SK-N-SH treated with all-trans-retinoic acid at 6 μM for 48 hours (cell line): ENCODE results near the gene BIK.

Experiments used
- ATAC-seq: fragments of 200-7000 bp; cut with Tn5 transposase; 3 replicates; pipeline ENCODE4 v1.9.1; 2020; ENCODE audit warnings: mild to moderate bottlenecking, moderate library complexity
- ARNTL ChIP-seq: fragments of 450-650 bp; formaldehyde crosslinking; IDR thresholded peaks from 2 replicates; pipeline ENCODE4 v1.5.0; 2020; ENCODE audit warnings: low read depth, mild to moderate bottlenecking, moderate library complexity, borderline replicate concordance
- BACH2 ChIP-seq: fragments of 250-450 bp; sonication (Bioruptor Pico); IDR thresholded peaks from 2 replicates; pipeline ENCODE4 v1.9.0; 2021; ENCODE audit warnings: mild to moderate bottlenecking, borderline replicate concordance
- CREB5 ChIP-seq: fragments of 250-450 bp; sonication (Bioruptor Pico); IDR thresholded peaks from 2 replicates; pipeline ENCODE4 v1.5.1; 2020; ENCODE audit warnings: low read depth, mild to moderate bottlenecking, moderate library complexity
- CSDC2 ChIP-seq: fragments of 250-450 bp; sonication (Bioruptor Pico); IDR thresholded peaks from 2 replicates; pipeline ENCODE4 v1.5.0; 2020; ENCODE audit warnings: mild to moderate bottlenecking, moderate library complexity
- CSRNP3 ChIP-seq: fragments of 250-450 bp; sonication (Bioruptor Pico); IDR thresholded peaks from 2 replicates; pipeline ENCODE4 v1.5.1; 2021; ENCODE audit warnings: mild to moderate bottlenecking, moderate library complexity
- ESRRG ChIP-seq: fragments of 250-450 bp; sonication (Bioruptor Pico); IDR thresholded peaks from 2 replicates; pipeline ENCODE4 v1.6.1; 2021; ENCODE audit warnings: mild to moderate bottlenecking
- GLIS3 ChIP-seq: fragments of 250-450 bp; sonication (Bioruptor Pico); IDR thresholded peaks from 2 replicates; pipeline ENCODE4 v1.5.0; 2020; ENCODE audit warnings: mild to moderate bottlenecking, moderate library complexity
- ISL1 ChIP-seq: fragments of 250-450 bp; sonication (Bioruptor Pico); IDR thresholded peaks from 2 replicates; pipeline ENCODE4 v2.1.2; 2022; ENCODE audit warnings: mild to moderate bottlenecking, moderate library complexity
- OSR1 ChIP-seq: fragments of 250-450 bp; sonication (Bioruptor Pico); IDR thresholded peaks from 2 replicates; pipeline ENCODE4 v1.8.0; 2022; ENCODE audit warnings: moderate library complexity, mild to moderate bottlenecking, inconsistent platforms
- PATZ1 ChIP-seq: fragments of 250-450 bp; sonication (Bioruptor Pico); IDR thresholded peaks from 2 replicates; pipeline ENCODE4 v1.8.0; 2020; ENCODE audit warnings: mild to moderate bottlenecking, moderate library complexity, borderline replicate concordance
- PPARA ChIP-seq: fragments of 250-450 bp; sonication (Bioruptor Pico); IDR thresholded peaks from 2 replicates; pipeline ENCODE4 v1.5.0; 2020; ENCODE audit warnings: mild to moderate bottlenecking, borderline replicate concordance
- RARB ChIP-seq: fragments of 250-450 bp; sonication (Bioruptor Pico); IDR thresholded peaks from 2 replicates; pipeline ENCODE4 v1.8.0; 2021; ENCODE audit warnings: mild to moderate bottlenecking, moderate library complexity
- SNAI2 ChIP-seq: fragments of 250-450 bp; sonication (Bioruptor Pico); IDR thresholded peaks from 2 replicates; pipeline ENCODE4 v1.5.0; 2020; ENCODE audit warnings: mild to moderate bottlenecking, moderate library complexity
- TCF4 ChIP-seq: fragments of 250-450 bp; sonication (Bioruptor Pico); IDR thresholded peaks from 2 replicates; pipeline ENCODE4 v1.8.0; 2021; ENCODE audit warnings: mild to moderate bottlenecking, moderate library complexity, borderline replicate concordance
- TOX ChIP-seq: fragments of 250-450 bp; sonication (Bioruptor Pico); IDR thresholded peaks from 2 replicates; pipeline ENCODE4 v1.8.0; 2021; ENCODE audit warnings: mild to moderate bottlenecking, moderate library complexity, borderline replicate concordance
- ZC3H10 ChIP-seq: fragments of 250-450 bp; sonication (Bioruptor Pico); IDR thresholded peaks from 2 replicates; pipeline ENCODE4 v1.5.1; 2021; ENCODE audit warnings: mild to moderate bottlenecking, moderate library complexity
- ZFP3 ChIP-seq: fragments of 250-450 bp; sonication (Bioruptor Pico); IDR thresholded peaks from 2 replicates; pipeline ENCODE4 v1.5.0; 2020; ENCODE audit warnings: mild to moderate bottlenecking, moderate library complexity
- ZFP30 ChIP-seq: fragments of 450-650 bp; formaldehyde crosslinking; IDR thresholded peaks from 2 replicates; pipeline ENCODE4 v1.5.0; 2022; ENCODE audit warnings: mild to moderate bottlenecking, moderate library complexity
- ZNF565 ChIP-seq: fragments of 450-650 bp; formaldehyde crosslinking; conservative IDR thresholded peaks from 2 replicates; pipeline ENCODE4 v1.5.0; 2020; ENCODE audit warnings: low read depth, mild to moderate bottlenecking, moderate library complexity
- ZNF70 ChIP-seq: fragments of 450-650 bp; formaldehyde crosslinking; IDR thresholded peaks from 2 replicates; pipeline ENCODE4 v1.5.0; 2020; ENCODE audit warnings: mild to moderate bottlenecking, moderate library complexity
- ZNF8 ChIP-seq: fragments of 450-650 bp; formaldehyde crosslinking; IDR thresholded peaks from 2 replicates; pipeline ENCODE4 v1.5.0; 2020; ENCODE audit warnings: mild to moderate bottlenecking, moderate library complexity
- TF ChIP-seq, protein P1 (sequence below): fragments of 250-450 bp; sonication (Bioruptor Pico); IDR thresholded peaks from 2 replicates; pipeline ENCODE4 v1.5.0; 2020; ENCODE audit warnings: mild to moderate bottlenecking, moderate library complexity

BIK gene

GRCh38 chr22:43078522-43078921 lies 32.0 kb upstream of the BIK start:
- no peak for ATAC-seq
- TF ChIP-seq ZFP3 (CRISPR knock-in tag), result no peak
- TF ChIP-seq ZNF8 (CRISPR knock-in tag), result no peak
- TF ChIP-seq CSRNP3 (CRISPR knock-in tag), result no peak
- no peak for TF ChIP-seq ISL1 (CRISPR knock-in tag)
- TF ChIP-seq GLIS3, result no peak
- no peak for TF ChIP-seq PPARA (CRISPR knock-in tag)
- no peak for TF ChIP-seq ZC3H10
- no peak for TF ChIP-seq OSR1 (CRISPR knock-in tag)
- TF ChIP-seq SNAI2 (CRISPR knock-in tag), result no peak
- no peak for TF ChIP-seq TCF4 (CRISPR knock-in tag)
- TF ChIP-seq RARB (CRISPR knock-in tag), result no peak
- TF ChIP-seq CREB5, result no peak
- TF ChIP-seq ZNF70 (CRISPR knock-in tag), result no peak
- TF ChIP-seq ESRRG (CRISPR knock-in tag), result no peak

- TF ChIP-seq SNAI2 (CRISPR knock-in tag) (no peak), CREB5 (no peak), CSRNP3 (CRISPR knock-in tag) (no peak), TOX (no peak), PATZ1 (no peak), BACH2 (no peak), RARB (CRISPR knock-in tag) (no peak), ARNTL (CRISPR knock-in tag) (no peak), CSDC2 (no peak), ZNF565 (CRISPR knock-in tag) (no peak), ZFP30 (CRISPR knock-in tag) (no peak), ZNF8 (CRISPR knock-in tag) (no peak)
- TF ChIP-seq, protein P1, sequence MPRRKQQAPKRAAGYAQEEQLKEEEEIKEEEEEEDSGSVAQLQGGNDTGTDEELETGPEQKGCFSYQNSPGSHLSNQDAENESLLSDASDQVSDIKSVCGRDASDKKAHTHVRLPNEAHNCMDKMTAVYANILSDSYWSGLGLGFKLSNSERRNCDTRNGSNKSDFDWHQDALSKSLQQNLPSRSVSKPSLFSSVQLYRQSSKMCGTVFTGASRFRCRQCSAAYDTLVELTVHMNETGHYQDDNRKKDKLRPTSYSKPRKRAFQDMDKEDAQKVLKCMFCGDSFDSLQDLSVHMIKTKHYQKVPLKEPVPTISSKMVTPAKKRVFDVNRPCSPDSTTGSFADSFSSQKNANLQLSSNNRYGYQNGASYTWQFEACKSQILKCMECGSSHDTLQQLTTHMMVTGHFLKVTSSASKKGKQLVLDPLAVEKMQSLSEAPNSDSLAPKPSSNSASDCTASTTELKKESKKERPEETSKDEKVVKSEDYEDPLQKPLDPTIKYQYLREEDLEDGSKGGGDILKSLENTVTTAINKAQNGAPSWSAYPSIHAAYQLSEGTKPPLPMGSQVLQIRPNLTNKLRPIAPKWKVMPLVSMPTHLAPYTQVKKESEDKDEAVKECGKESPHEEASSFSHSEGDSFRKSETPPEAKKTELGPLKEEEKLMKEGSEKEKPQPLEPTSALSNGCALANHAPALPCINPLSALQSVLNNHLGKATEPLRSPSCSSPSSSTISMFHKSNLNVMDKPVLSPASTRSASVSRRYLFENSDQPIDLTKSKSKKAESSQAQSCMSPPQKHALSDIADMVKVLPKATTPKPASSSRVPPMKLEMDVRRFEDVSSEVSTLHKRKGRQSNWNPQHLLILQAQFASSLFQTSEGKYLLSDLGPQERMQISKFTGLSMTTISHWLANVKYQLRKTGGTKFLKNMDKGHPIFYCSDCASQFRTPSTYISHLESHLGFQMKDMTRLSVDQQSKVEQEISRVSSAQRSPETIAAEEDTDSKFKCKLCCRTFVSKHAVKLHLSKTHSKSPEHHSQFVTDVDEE (CRISPR knock-in tag), result no peak
- TF ChIP-seq, all 23 proteins: peak for 0
- ATAC-seq, result no peak
Observed at GRCh38 chr22:43079742-43080141, 30.8 kb upstream of the BIK start.

DNA sequence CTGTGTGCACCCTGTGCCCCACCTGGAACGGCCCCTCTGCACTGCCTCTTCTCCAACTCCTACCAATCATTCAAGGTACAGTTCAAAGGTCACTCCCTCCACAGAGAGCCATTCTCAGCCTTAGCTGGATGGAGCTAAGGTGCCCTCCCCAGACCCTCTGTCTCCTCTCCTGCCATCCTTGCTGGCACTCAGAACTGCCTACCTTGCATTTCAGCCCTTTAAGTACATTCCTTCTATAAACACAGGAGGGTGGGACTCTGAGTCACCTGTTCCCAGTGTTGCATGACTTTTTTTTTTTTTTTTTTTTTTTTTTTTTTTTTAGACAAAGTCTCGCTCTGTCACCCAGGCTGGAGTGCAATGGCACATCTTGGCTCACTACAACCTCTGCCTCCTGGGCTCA lies 29.9 kb upstream of the BIK start:
- ATAC-seq, result no peak
- TF ChIP-seq ZFP30 (CRISPR knock-in tag), result no peak
- no peak for TF ChIP-seq ZNF70 (CRISPR knock-in tag)
- TF ChIP-seq, protein P1 (CRISPR knock-in tag), result no peak
- TF ChIP-seq ESRRG (CRISPR knock-in tag), result no peak
- no peak for TF ChIP-seq TOX
- TF ChIP-seq ZC3H10, result no peak
- TF ChIP-seq CSRNP3 (CRISPR knock-in tag), result no peak
- no peak for TF ChIP-seq GLIS3
- TF ChIP-seq OSR1 (CRISPR knock-in tag), result no peak
- TF ChIP-seq, all 23 proteins: peak for 0
